HCT116 (cell line): ENCODE data around the gene CORO2A. TPM values are rescaled to one million over a fixed set of nuclear protein-coding genes. Genes with fewer than 3 reads are reported as not detected.

ENCODE experiments used
- ATAC-seq: fragments of 200-7000 bp; cut with Tn5 transposase; 2 replicates; pipeline ENCODE4 v1.9.1; 2020; ENCODE audit warnings: mild to moderate bottlenecking, moderate library complexity
- BruUV-seq: library from RNA; stranded (reverse); fragments of 400-500 nt; replicated peaks from 2 replicates; lab custom pipeline; 2021; lab: Mats Ljungman, UMichigan
- CTCF ChIA-PET: fragments of 300-600 bp; sonication (Branson Sonifier 250); formaldehyde crosslinking; loops from one replicate; lab custom pipeline; 2021; ENCODE audit warnings: antibody characterized with exemption; lab: Charles Lee
- POLR2A ChIA-PET: fragments of 300-600, 350-600 bp; sonication (Branson Sonifier 250); formaldehyde crosslinking; loops from one replicate; lab custom pipeline; 2021; ENCODE audit warnings: antibody characterized with exemption; lab: Charles Lee
- RAD21 ChIA-PET, 2 experiments: fragments of 300-600 bp; sonication (Branson Sonifier 250); formaldehyde crosslinking; loops; one replicate each; lab custom pipeline; 2023; ENCODE audit warnings: low total read pairs in 2 of 2; ENCODE audit not compliant: uncharacterized antibody in 2 of 2, unreplicated experiment in 2 of 2, low non-redundant PET in 1 of 2; lab: Charles Lee
- DNase-seq: peaks from one replicate; pipeline ENCODE4 v3.0.0-alpha.2; 2010; ENCODE audit warnings: low read depth, low spot score
- H2AFZ ChIP-seq: fragments of 200-600 bp; shearing (Covaris generic), sonication (generic); 2 replicates; pipeline ENCODE4 v1.6.1; 2017; ENCODE audit warnings: low read depth, mixed run types, mixed read lengths, antibody characterized with exemption, low read length; ENCODE audit not compliant: poor library complexity, severe bottlenecking
- H3K27ac ChIP-seq: 2 replicates; pipeline ENCODE4 v1.5.1; 2012; ENCODE audit warnings: low read depth, low read length
- H3K27me3 ChIP-seq: fragments of 200-600 bp; sonication (generic); 2 replicates; pipeline ENCODE4 v1.6.1; 2016; ENCODE audit warnings: mixed run types, low read length, mixed read lengths; ENCODE audit not compliant: insufficient read depth
- H3K36me3 ChIP-seq, 2 experiments: fragments of 200-500 bp in 1 of 2; fragments of 200-600 bp in 1 of 2; sonication (Bioruptor generic) in 1 of 2; sonication (generic) in 1 of 2; 2 replicates each; pipeline versions ENCODE4 v1.5.1 to v1.6.1; 2014 to 2016; ENCODE audit warnings: low read length in 2 of 2, inconsistent platforms in 1 of 2, mixed read lengths in 1 of 2, mixed run types in 1 of 2; ENCODE audit not compliant: insufficient read depth in 2 of 2, control insufficient read depth in 1 of 2
- H3K4me1 ChIP-seq, 2 experiments: fragments of 200-600 bp in 1 of 2; sonication (generic) in 1 of 2; 2 replicates each; pipeline versions ENCODE4 v1.5.1 to v1.6.1; 2012 to 2017; ENCODE audit warnings: low read length in 2 of 2, inconsistent platforms in 1 of 2, mild to moderate bottlenecking in 1 of 2, mixed read lengths in 1 of 2, mixed run types in 1 of 2, moderate library complexity in 1 of 2; ENCODE audit not compliant: insufficient read depth in 2 of 2, control insufficient read depth in 1 of 2
- H3K4me2 ChIP-seq: fragments of 200-600 bp; sonication (generic); 2 replicates; pipeline ENCODE4 v1.6.1; 2017; ENCODE audit warnings: mixed run types, low read length, mixed read lengths
- H3K4me3 ChIP-seq, 2 experiments: fragments of 200-600 bp in 1 of 2; sonication (generic) in 1 of 2; replicated peaks in 1 of 2; 2 replicates each; pipeline ENCODE4 v1.5.1; 2011 to 2016; ENCODE audit warnings: low read length in 2 of 2, control low read depth in 1 of 2, low read depth in 1 of 2, mild to moderate bottlenecking in 1 of 2, mixed read lengths in 1 of 2, mixed run types in 1 of 2
- H3K79me2 ChIP-seq: fragments of 200-600 bp; sonication (generic); 2 replicates; pipeline ENCODE4 v1.6.1; 2017; ENCODE audit warnings: mild to moderate bottlenecking, mixed run types, low read length, moderate library complexity, mixed read lengths; ENCODE audit not compliant: insufficient read depth
- H3K9ac ChIP-seq: fragments of 200-600 bp; sonication (generic); 2 replicates; pipeline ENCODE4 v1.6.1; 2016; ENCODE audit warnings: low read length, mixed read lengths
- H3K9me2 ChIP-seq: fragments of 200-600 bp; sonication (generic), shearing (Covaris generic); 2 replicates; pipeline ENCODE4 v1.6.1; 2017; ENCODE audit warnings: mixed run types, mild to moderate bottlenecking, moderate library complexity; ENCODE audit not compliant: insufficient read depth
- H3K9me3 ChIP-seq, 2 experiments: fragments of 200-500 bp in 1 of 2; fragments of 200-600 bp in 1 of 2; sonication (Bioruptor generic) in 1 of 2; sonication (generic) in 1 of 2; 2 replicates each; pipeline ENCODE4 v1.6.1; 2014 to 2017; ENCODE audit warnings: low read length in 2 of 2, mixed read lengths in 2 of 2, inconsistent platforms in 1 of 2, low read depth in 1 of 2, mild to moderate bottlenecking in 1 of 2, mixed run types in 1 of 2, moderate library complexity in 1 of 2; ENCODE audit not compliant: control insufficient read depth in 1 of 2, insufficient read depth in 1 of 2
- H4K20me1 ChIP-seq: fragments of 200-600 bp; sonication (generic), shearing (Covaris generic); 2 replicates; pipeline ENCODE4 v1.6.1; 2017; ENCODE audit warnings: mixed run types, mild to moderate bottlenecking, moderate library complexity; ENCODE audit not compliant: insufficient read depth
- CBX3 ChIP-seq: IDR thresholded peaks from 2 replicates; pipeline ENCODE4 v1.6.1; 2012; ENCODE audit warnings: low read depth
- CEBPB ChIP-seq: IDR thresholded peaks from 2 replicates; pipeline ENCODE4 v1.6.1; 2012; ENCODE audit warnings: low read depth
- EGR1 ChIP-seq: IDR thresholded peaks from 2 replicates; pipeline ENCODE4 v1.6.1; 2012; ENCODE audit warnings: low read depth
- ELF1 ChIP-seq: IDR thresholded peaks from 2 replicates; pipeline ENCODE4 v1.6.1; 2012; ENCODE audit warnings: low read depth, borderline replicate concordance
- EZH2 ChIP-seq: fragments of 200-600 bp; sonication (generic); IDR thresholded peaks from 2 replicates; pipeline ENCODE4 v1.6.1; 2017; ENCODE audit warnings: antibody characterized with exemption, mixed run types
- JUND ChIP-seq: IDR thresholded peaks from 2 replicates; pipeline ENCODE4 v1.6.1; 2012
- POLR2AphosphoS5 ChIP-seq: IDR thresholded peaks from 2 replicates; pipeline ENCODE4 v1.6.1; 2011; ENCODE audit warnings: mild to moderate bottlenecking, low read depth, low read length, moderate library complexity
- RAD21 ChIP-seq: IDR thresholded peaks from 2 replicates; pipeline ENCODE4 v1.6.1; 2012; ENCODE audit warnings: low read depth, mild to moderate bottlenecking
- SIN3A ChIP-seq: IDR thresholded peaks from 2 replicates; pipeline ENCODE4 v1.6.1; 2012; ENCODE audit warnings: low read depth
- SP1 ChIP-seq: IDR thresholded peaks from 2 replicates; pipeline ENCODE4 v1.6.1; 2012; ENCODE audit warnings: low read depth
- SRF ChIP-seq: IDR thresholded peaks from 2 replicates; pipeline ENCODE4 v1.6.1; 2012; ENCODE audit warnings: low read depth
- YY1 ChIP-seq: IDR thresholded peaks from 2 replicates; pipeline ENCODE4 v1.6.1; 2011; ENCODE audit warnings: low read length, low read depth, moderate library complexity, mild to moderate bottlenecking; ENCODE audit not compliant: insufficient replicate concordance; ENCODE audit errors: extremely low read depth
- ZFX ChIP-seq: fragments of 450-650 bp; IDR thresholded peaks from 2 replicates; pipeline ENCODE4 v1.6.1; 2017
- ZNF274 ChIP-seq: fragments of 200-500 bp; sonication (Bioruptor generic); IDR thresholded peaks from 2 replicates; pipeline ENCODE4 v1.6.1; 2014; ENCODE audit warnings: mild to moderate bottlenecking, low read depth, low read length, inconsistent platforms
- intact Hi-C: fragments of 100-400 bp; cut with micrococcal nuclease; formaldehyde crosslinking; loops from 2 replicates; pipeline ENCODE4 v1.10.0; 2022
- total RNA-seq: library from RNA; stranded (reverse); gene quantifications from one replicate; pipeline ENCODE4 v1.2.1, GENCODE V29; 2021; ENCODE audit not compliant: unreplicated experiment
- TF ChIP-seq, protein P1 (sequence below): IDR thresholded peaks from 2 replicates; pipeline ENCODE4 v1.6.1; 2011; ENCODE audit warnings: mild to moderate bottlenecking, low read length, moderate library complexity; ENCODE audit not compliant: insufficient replicate concordance; ENCODE audit errors: extremely low read depth
- TF ChIP-seq, protein P2 (sequence below), 3 experiments: fragments of 200-600 bp in 1 of 3; sonication (generic) in 1 of 3; IDR thresholded peaks in 2 of 3; conservative IDR thresholded peaks in 1 of 3; 2 replicates each; pipeline ENCODE4 v1.5.1; 2012 to 2017; ENCODE audit warnings: low read depth in 2 of 3, low read length in 2 of 3, antibody characterized with exemption in 1 of 3, borderline replicate concordance in 1 of 3, control low read depth in 1 of 3, mild to moderate bottlenecking in 1 of 3, mixed read lengths in 1 of 3, mixed run types in 1 of 3, moderate library complexity in 1 of 3; ENCODE audit not compliant: insufficient read depth in 1 of 3
- TF ChIP-seq, protein P3 (sequence below): IDR thresholded peaks from 2 replicates; pipeline ENCODE4 v1.6.1; 2012
- TF ChIP-seq, protein P4 (sequence below): IDR thresholded peaks from 2 replicates; pipeline ENCODE4 v1.6.1; 2012
- TF ChIP-seq, protein P5 (sequence below): IDR thresholded peaks from 2 replicates; pipeline ENCODE4 v1.6.1; 2012; ENCODE audit warnings: low read depth

CORO2A gene
- total RNA-seq, 1 experiment from 2014 or later, result 5.7 TPM

DNA sequence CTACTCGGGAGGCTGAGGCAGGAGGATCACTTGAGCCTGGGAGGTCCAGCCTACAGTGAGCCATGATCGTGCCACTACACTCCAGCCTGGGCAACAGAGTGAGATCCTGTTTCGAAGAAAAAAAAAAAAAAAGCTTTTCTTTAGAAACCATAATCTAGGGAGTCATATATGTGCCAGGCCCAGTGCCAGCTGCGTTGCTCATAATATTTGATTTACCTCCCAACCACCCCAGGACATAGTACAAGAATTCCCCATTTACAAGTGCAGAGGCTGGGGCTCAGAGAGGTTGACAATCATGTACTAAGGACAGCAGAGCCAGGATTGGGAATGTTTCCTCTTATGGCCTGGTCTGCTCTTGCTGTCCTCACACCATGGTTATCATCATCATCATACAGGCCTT lies 48.4 kb downstream of the CORO2A start:
- intact Hi-C loops, result loop anchor here (10.0 kb wide), 1 partner anchor 59 kb away; no protein-coding TSS in a partner anchor
- Histone ChIP-seq H3K4me3 (no peak overlapping the region), H2AFZ (no peak overlapping the region), H3K9me2 (no peaks in the 10 kb centered on the region), H3K27me3 (no peaks in the 10 kb centered on the region), H3K27ac (no peak overlapping the region), H3K79me2 (no peaks in the 10 kb centered on the region), H4K20me1 (no peaks in the 10 kb centered on the region), H3K9me3 (no peaks in the 10 kb centered on the region), H3K4me2 (no peak overlapping the region), H3K4me1 (peaks cover 6 to 14% of the 10 kb centered on the region in 2 experiments; a peak in 3 of 4 replicates), H3K9ac (no peak overlapping the region), H3K36me3 (no peaks in the 10 kb centered on the region)
- RAD21 ChIA-PET, result no interaction called here
- BruUV-seq, result no TSS peak
- TF ChIP-seq POLR2AphosphoS5, result no peak
- no peak for TF ChIP-seq SP1
- TF ChIP-seq CBX3, result no peak
- no peak for TF ChIP-seq ELF1
- TF ChIP-seq, protein P1, sequence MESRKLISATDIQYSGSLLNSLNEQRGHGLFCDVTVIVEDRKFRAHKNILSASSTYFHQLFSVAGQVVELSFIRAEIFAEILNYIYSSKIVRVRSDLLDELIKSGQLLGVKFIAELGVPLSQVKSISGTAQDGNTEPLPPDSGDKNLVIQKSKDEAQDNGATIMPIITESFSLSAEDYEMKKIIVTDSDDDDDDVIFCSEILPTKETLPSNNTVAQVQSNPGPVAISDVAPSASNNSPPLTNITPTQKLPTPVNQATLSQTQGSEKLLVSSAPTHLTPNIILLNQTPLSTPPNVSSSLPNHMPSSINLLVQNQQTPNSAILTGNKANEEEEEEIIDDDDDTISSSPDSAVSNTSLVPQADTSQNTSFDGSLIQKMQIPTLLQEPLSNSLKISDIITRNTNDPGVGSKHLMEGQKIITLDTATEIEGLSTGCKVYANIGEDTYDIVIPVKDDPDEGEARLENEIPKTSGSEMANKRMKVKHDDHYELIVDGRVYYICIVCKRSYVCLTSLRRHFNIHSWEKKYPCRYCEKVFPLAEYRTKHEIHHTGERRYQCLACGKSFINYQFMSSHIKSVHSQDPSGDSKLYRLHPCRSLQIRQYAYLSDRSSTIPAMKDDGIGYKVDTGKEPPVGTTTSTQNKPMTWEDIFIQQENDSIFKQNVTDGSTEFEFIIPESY, result no peak
- TF ChIP-seq JUND, result no peak
- TF ChIP-seq YY1, result no peak
- no peak for TF ChIP-seq CEBPB
- TF ChIP-seq, protein P2, sequence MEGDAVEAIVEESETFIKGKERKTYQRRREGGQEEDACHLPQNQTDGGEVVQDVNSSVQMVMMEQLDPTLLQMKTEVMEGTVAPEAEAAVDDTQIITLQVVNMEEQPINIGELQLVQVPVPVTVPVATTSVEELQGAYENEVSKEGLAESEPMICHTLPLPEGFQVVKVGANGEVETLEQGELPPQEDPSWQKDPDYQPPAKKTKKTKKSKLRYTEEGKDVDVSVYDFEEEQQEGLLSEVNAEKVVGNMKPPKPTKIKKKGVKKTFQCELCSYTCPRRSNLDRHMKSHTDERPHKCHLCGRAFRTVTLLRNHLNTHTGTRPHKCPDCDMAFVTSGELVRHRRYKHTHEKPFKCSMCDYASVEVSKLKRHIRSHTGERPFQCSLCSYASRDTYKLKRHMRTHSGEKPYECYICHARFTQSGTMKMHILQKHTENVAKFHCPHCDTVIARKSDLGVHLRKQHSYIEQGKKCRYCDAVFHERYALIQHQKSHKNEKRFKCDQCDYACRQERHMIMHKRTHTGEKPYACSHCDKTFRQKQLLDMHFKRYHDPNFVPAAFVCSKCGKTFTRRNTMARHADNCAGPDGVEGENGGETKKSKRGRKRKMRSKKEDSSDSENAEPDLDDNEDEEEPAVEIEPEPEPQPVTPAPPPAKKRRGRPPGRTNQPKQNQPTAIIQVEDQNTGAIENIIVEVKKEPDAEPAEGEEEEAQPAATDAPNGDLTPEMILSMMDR (IDR thresholded peaks at IDR 0.05 in 2 of 3, conservative IDR thresholded peaks at IDR 0.05 in 1 of 3; ENCODE audit: borderline replicate concordance in 1 of 3, insufficient read depth in 1 of 3, low read depth in 2 of 3, low read length in 2 of 3), result no peak
- TF ChIP-seq RAD21, result no peak
- no peak for TF ChIP-seq SIN3A
- TF ChIP-seq, protein P3, sequence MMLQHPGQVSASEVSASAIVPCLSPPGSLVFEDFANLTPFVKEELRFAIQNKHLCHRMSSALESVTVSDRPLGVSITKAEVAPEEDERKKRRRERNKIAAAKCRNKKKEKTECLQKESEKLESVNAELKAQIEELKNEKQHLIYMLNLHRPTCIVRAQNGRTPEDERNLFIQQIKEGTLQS, result no peak
- TF ChIP-seq ZFX, result no peak
- TF ChIP-seq, protein P4, sequence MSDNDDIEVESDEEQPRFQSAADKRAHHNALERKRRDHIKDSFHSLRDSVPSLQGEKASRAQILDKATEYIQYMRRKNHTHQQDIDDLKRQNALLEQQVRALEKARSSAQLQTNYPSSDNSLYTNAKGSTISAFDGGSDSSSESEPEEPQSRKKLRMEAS, result no peak
- no peak for TF ChIP-seq ZNF274
- TF ChIP-seq, protein P5, sequence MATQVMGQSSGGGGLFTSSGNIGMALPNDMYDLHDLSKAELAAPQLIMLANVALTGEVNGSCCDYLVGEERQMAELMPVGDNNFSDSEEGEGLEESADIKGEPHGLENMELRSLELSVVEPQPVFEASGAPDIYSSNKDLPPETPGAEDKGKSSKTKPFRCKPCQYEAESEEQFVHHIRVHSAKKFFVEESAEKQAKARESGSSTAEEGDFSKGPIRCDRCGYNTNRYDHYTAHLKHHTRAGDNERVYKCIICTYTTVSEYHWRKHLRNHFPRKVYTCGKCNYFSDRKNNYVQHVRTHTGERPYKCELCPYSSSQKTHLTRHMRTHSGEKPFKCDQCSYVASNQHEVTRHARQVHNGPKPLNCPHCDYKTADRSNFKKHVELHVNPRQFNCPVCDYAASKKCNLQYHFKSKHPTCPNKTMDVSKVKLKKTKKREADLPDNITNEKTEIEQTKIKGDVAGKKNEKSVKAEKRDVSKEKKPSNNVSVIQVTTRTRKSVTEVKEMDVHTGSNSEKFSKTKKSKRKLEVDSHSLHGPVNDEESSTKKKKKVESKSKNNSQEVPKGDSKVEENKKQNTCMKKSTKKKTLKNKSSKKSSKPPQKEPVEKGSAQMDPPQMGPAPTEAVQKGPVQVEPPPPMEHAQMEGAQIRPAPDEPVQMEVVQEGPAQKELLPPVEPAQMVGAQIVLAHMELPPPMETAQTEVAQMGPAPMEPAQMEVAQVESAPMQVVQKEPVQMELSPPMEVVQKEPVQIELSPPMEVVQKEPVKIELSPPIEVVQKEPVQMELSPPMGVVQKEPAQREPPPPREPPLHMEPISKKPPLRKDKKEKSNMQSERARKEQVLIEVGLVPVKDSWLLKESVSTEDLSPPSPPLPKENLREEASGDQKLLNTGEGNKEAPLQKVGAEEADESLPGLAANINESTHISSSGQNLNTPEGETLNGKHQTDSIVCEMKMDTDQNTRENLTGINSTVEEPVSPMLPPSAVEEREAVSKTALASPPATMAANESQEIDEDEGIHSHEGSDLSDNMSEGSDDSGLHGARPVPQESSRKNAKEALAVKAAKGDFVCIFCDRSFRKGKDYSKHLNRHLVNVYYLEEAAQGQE, result no peak
- no peak for TF ChIP-seq EGR1
- no peak for TF ChIP-seq EZH2
- no peak for TF ChIP-seq SRF
- DNase-seq, result no peak
- no peak for ATAC-seq
- CTCF ChIA-PET, result no interaction called here
- POLR2A ChIA-PET, result no interaction called here
